OCI-LY7 (cell line): ENCODE results near the gene CCDC30. TPM values are rescaled to one million over a fixed set of nuclear protein-coding genes. Genes with fewer than 3 reads are reported as not detected.
A peak's percentile ranks its signal among the peaks of the same experiment; 100 is the strongest.

Experiments
- BruUV-seq: library from RNA; stranded (reverse); fragments of 400-500 nt; replicated peaks from 2 replicates; lab custom pipeline; 2021; lab: Mats Ljungman, UMichigan
- CTCF ChIA-PET: fragments of 300-600 bp; sonication (Branson Sonifier 250); formaldehyde crosslinking; loops from one replicate; lab custom pipeline; 2022; ENCODE audit warnings: antibody characterized with exemption; ENCODE audit not compliant: unreplicated experiment; lab: Charles Lee
- POLR2A ChIA-PET: fragments of 300-600 bp; sonication (Branson Sonifier 250); formaldehyde crosslinking; loops from one replicate; lab custom pipeline; 2022; ENCODE audit warnings: antibody characterized with exemption; lab: Charles Lee
- DNase-seq: peaks from one replicate; pipeline ENCODE4 v3.0.0-alpha.2; 2015; ENCODE audit warnings: low spot score
- H2AFZ ChIP-seq: fragments of 200-600 bp; sonication (generic), shearing (Covaris generic); 2 replicates; pipeline ENCODE4 v1.6.1; 2014; ENCODE audit warnings: mild to moderate bottlenecking, antibody characterized with exemption, low read length, moderate library complexity
- H3K27ac ChIP-seq: fragments of 200-600 bp; sonication (generic); 2 replicates; pipeline ENCODE4 v1.5.1; 2014; ENCODE audit warnings: mixed run types, low read depth, mild to moderate bottlenecking, moderate library complexity, low read length, inconsistent platforms; ENCODE audit not compliant: poor library complexity, severe bottlenecking
- H3K36me3 ChIP-seq: fragments of 200-600 bp; sonication (generic); 2 replicates; pipeline ENCODE4 v1.6.1; 2014; ENCODE audit warnings: mild to moderate bottlenecking, antibody characterized with exemption, low read length, moderate library complexity, mixed read lengths; ENCODE audit not compliant: insufficient read depth
- H3K4me1 ChIP-seq: fragments of 200-600 bp; sonication (generic); 2 replicates; pipeline ENCODE4 v1.5.1; 2014; ENCODE audit warnings: mild to moderate bottlenecking, low read length; ENCODE audit not compliant: insufficient read depth, poor library complexity, severe bottlenecking
- H3K4me2 ChIP-seq: fragments of 200-600 bp; sonication (generic); 2 replicates; pipeline ENCODE4 v1.6.1; 2014; ENCODE audit warnings: mild to moderate bottlenecking, low read length
- H3K4me3 ChIP-seq: fragments of 200-600 bp; sonication (generic); 2 replicates; pipeline ENCODE4 v1.5.1; 2014; ENCODE audit warnings: mild to moderate bottlenecking, low read depth, low read length; ENCODE audit not compliant: poor library complexity, severe bottlenecking
- H3K79me2 ChIP-seq: fragments of 200-600 bp; sonication (generic); 2 replicates; pipeline ENCODE4 v1.6.1; 2016; ENCODE audit warnings: low read depth, mild to moderate bottlenecking, low read length, moderate library complexity, mixed read lengths; ENCODE audit not compliant: insufficient read depth
- H3K9me2 ChIP-seq: fragments of 200-600 bp; sonication (generic); 2 replicates; pipeline ENCODE4 v1.6.1; 2016; ENCODE audit warnings: mild to moderate bottlenecking, low read length, mixed read lengths; ENCODE audit not compliant: insufficient read depth
- H3K9me3 ChIP-seq: fragments of 200-600 bp; sonication (generic); 2 replicates; pipeline ENCODE4 v1.6.1; 2014; ENCODE audit warnings: mild to moderate bottlenecking, mixed run types, low read length, mixed read lengths
- H4K20me1 ChIP-seq: fragments of 200-600 bp; sonication (generic); 2 replicates; pipeline ENCODE4 v1.6.1; 2014; ENCODE audit warnings: mild to moderate bottlenecking, antibody characterized with exemption, low read length, moderate library complexity, mixed read lengths; ENCODE audit not compliant: insufficient read depth
- EZH2phosphoT487 ChIP-seq: fragments of 200-600 bp; sonication (generic); IDR thresholded peaks from 2 replicates; pipeline ENCODE4 v1.6.1; 2018; ENCODE audit warnings: low read depth, borderline replicate concordance, mild to moderate bottlenecking, mixed run types, antibody characterized with exemption, low read length, moderate library complexity, mixed read lengths
- intact Hi-C: fragments of 100-400 bp; cut with micrococcal nuclease; formaldehyde crosslinking; loops from one replicate; pipeline ENCODE4 v1.10.0; 2022; ENCODE audit not compliant: unreplicated experiment
- total RNA-seq, 2 experiments: library from RNA; depleted of rRNA in 1 of 2; stranded (reverse); fragments of >200 nt in 1 of 2; shearing (Covaris generic) in 1 of 2; gene quantifications; 2 replicates each; pipeline ENCODE4 v1.2.3, GENCODE V29; 2014 to 2022
- TF ChIP-seq, protein P1 (sequence below): fragments of 200-600 bp; sonication (generic); conservative IDR thresholded peaks from 2 replicates; pipeline ENCODE4 v1.5.1; 2014; ENCODE audit warnings: mild to moderate bottlenecking, antibody characterized with exemption, low read length, moderate library complexity, mixed read lengths

Gene CCDC30
- total RNA-seq, 2 experiments from 2014 or later, result 0.54 to 2.6 TPM

DNA sequence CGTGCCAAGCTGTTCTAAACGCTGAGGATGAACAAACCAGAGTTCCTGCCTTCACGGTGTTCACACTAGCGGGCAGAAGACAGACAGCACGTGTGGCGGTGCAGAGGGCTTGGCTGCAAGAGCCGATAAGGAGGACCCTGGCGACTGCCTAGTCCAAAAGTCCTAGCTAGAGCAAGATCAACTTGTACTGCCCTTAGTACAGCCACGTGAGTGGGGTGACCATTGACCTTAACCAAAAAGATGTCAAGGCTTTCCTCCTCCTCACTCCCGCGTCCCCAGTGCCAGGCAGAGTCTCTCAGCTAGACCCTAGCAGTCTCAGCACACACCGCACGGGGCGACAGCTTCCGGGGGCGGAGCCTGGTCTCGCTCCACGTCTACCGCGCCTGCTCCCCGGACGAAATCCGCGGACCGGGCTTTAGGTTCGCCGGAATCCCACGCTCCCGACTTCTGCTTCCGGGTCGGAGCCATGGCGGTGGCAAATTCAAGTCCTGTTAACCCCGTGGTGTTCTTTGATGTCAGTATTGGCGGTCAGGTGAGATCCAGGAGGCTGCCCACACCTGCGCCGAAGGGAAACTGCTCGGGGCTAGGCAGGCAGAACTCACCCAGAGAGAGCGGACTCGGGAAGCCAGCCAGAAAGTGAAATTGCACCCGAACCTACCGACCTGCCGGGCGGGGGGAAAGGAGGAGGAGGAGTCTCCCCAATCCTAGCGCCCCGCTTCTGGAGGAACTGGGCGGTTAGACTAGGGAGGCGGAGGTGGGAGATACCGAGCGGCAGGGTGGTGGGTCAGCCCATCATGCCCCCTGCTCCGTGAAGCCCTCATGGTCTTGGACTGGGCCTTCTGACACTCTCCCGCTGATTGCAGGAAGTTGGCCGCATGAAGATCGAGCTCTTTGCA lies 195.1 kb downstream of the CCDC30 start, which contains the start of gene PPIH:
Gene PPIH (plus strand): TSS at position 443 of the 896 bp plus-strand sequence. CDS start 24 bp downstream, at position 467.
- TF ChIP-seq, protein P1, sequence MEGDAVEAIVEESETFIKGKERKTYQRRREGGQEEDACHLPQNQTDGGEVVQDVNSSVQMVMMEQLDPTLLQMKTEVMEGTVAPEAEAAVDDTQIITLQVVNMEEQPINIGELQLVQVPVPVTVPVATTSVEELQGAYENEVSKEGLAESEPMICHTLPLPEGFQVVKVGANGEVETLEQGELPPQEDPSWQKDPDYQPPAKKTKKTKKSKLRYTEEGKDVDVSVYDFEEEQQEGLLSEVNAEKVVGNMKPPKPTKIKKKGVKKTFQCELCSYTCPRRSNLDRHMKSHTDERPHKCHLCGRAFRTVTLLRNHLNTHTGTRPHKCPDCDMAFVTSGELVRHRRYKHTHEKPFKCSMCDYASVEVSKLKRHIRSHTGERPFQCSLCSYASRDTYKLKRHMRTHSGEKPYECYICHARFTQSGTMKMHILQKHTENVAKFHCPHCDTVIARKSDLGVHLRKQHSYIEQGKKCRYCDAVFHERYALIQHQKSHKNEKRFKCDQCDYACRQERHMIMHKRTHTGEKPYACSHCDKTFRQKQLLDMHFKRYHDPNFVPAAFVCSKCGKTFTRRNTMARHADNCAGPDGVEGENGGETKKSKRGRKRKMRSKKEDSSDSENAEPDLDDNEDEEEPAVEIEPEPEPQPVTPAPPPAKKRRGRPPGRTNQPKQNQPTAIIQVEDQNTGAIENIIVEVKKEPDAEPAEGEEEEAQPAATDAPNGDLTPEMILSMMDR, result 0 out of 2 replicates have a peak, but pooled peaks have one; percentile 18
- no peak for TF ChIP-seq EZH2phosphoT487
- peaks cover 28% of the 10 kb centered on the region for H3K4me1 ChIP-seq
- H2AFZ ChIP-seq, result peak within 1 kb of the TSS; percentile 63; the same call in 1 of the 2 replicates
- ChIA-PET POLR2A (interaction anchor here (0.8 to 2.5 kb wide), 6 partner anchors 10 to 319 kb away, joined by 3 to 8 read pairs (median 4); partner anchors contain the start of genes C1orf50, P3H1 and YBX1), CTCF (interaction anchor here (0.5 kb wide), 1 partner anchor 499 kb away, joined by 9 read pairs; no protein-coding TSS in a partner anchor)
- peak; percentile 95 for DNase-seq
- intact Hi-C loops, result loop anchor here (1.0 kb wide), 2 partner anchors 25 to 109 kb away; partner anchors contain the start of genes C1orf50 and P3H1
- H3K4me2 ChIP-seq, result peak within 1 kb of the TSS; percentile 95
- TSS peak; percentile 64 for BruUV-seq
- H3K4me3 ChIP-seq, result peak within 1 kb of the TSS; percentile 87
- no peaks in the 10 kb centered on the region for H3K9me3 ChIP-seq
- H3K36me3 ChIP-seq, result peaks cover 41% of the 10 kb centered on the region
- peaks cover 44% of the 10 kb centered on the region for H3K79me2 ChIP-seq
- H3K9me2 ChIP-seq, result no peaks in the 10 kb centered on the region
- H3K27ac ChIP-seq, result peak within 1 kb of the TSS; percentile 56
- H4K20me1 ChIP-seq, result peaks cover 9% of the 10 kb centered on the region; the same call in 1 of the 2 replicates

DNA sequence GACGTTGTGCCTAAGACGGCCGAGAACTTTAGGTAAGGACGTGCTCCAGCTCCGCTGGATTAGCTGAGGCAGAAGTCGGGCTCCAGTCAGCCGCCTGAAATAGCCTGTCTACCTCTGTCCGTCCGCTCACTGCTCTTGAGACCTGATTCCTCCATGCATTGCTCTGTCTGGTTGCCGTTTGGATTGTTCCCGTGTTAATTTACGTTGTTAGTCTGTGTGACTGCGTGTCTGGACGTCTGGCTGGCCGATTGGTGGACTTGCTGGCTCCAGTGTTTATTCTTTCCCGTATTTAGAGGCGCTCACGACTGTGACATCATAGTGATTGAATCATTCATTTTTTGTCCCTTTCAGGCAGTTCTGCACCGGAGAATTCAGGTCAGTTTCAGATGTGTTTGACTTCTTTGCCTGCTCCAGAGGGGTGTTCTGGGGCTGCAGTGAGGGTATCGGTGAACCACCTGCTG lies 195.8 kb downstream of the CCDC30 start:
- H3K4me2 ChIP-seq, result peak overlapping the region; percentile 95
- H3K79me2 ChIP-seq, result peaks cover 44% of the 10 kb centered on the region
- H3K36me3 ChIP-seq, result peaks cover 48% of the 10 kb centered on the region
- POLR2A ChIA-PET, result interaction anchor here (1.0 to 2.5 kb wide), 3 partner anchors 10 to 108 kb away, joined by 3 to 8 read pairs (median 8); partner anchors contain the start of genes C1orf50, P3H1 and YBX1
- BruUV-seq, result no TSS peak
- DNase-seq, result no peak
- CTCF ChIA-PET, result no interaction called here
- peak overlapping the region; percentile 56 for H3K27ac ChIP-seq
- intact Hi-C loops, result loop anchor here (1.0 kb wide), 2 partner anchors 24 to 108 kb away; partner anchors contain the start of genes C1orf50 and P3H1
- no peaks in the 10 kb centered on the region for H3K9me2 ChIP-seq
- peaks cover 9% of the 10 kb centered on the region; the same call in 1 of the 2 replicates for H4K20me1 ChIP-seq
- TF ChIP-seq EZH2phosphoT487, result no peak
- TF ChIP-seq, protein P1, result no peak
- H3K4me1 ChIP-seq, result peaks cover 28% of the 10 kb centered on the region
- peak overlapping the region; percentile 63; the same call in 1 of the 2 replicates for H2AFZ ChIP-seq
- no peaks in the 10 kb centered on the region for H3K9me3 ChIP-seq
- H3K4me3 ChIP-seq, result peak overlapping the region; percentile 87
